Fibroblast of skin of right quadriceps (primary cell): ENCODE data around the gene AVEN.
"Not testable (repeated sequence)": the region's sequence is repeated elsewhere in the genome, so short reads cannot be mapped to it uniquely, and the experiment has no call there.

ENCODE experiments used
- DNase-seq: peaks from one replicate; pipeline ENCODE4 v3.0.0-alpha.2; 2013

The AVEN gene

DNA sequence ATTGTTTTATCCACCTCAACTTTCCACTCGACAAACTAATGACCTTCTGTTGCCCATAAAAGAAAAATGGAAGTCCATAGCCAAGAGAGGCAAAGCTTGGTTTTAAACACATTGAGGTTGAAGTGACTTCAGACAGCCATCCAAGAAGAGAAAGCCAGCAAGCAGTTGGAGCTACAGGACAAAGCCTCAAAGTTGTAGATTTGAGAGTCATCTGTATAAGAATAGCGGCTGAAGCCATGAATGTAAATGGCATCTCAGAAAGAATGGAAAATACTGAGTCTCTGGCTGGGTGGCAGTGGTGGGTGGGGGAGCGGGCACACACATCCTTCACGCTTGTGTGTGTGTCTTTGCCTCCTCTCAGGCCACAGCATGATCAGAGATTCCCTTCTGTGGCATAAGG is 194.8 kb downstream of the AVEN start:
- DNase-seq, result no peak

- DNase-seq, result no peak
Measured at GRCh38 chr15:33840615-33841014, 198.4 kb downstream of the AVEN start.

GRCh38 chr15:33839540-33839939 is 199.5 kb downstream of the AVEN start:
- DNase-seq, result no peak

DNA sequence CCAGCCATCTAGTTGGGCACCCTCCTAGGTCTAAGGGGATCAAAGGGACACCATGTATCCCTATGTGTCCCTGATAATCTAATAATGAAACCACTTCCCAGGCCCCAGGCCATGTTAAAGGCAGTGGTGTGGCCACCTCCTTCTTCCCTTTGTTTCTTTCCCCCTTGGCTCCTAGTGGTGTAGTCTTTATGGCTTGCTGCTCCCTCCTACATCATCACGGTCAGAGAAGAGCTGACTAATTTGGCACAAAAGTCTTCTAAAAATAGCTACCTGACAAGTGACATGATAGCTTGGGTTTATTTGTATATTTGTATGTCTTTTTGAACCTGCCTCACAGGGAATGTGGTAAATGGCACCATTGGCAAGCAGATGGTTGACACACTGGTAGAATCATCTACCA is 201.7 kb downstream of the AVEN start:
- DNase-seq, result no peak

- DNase-seq, result peak; percentile 5
Measured at GRCh38 chr15:33834892-33835743, 203.9 kb downstream of the AVEN start.

GRCh38 chr15:33831646-33832045 is 207.4 kb downstream of the AVEN start:
- DNase-seq, result no peak

DNA sequence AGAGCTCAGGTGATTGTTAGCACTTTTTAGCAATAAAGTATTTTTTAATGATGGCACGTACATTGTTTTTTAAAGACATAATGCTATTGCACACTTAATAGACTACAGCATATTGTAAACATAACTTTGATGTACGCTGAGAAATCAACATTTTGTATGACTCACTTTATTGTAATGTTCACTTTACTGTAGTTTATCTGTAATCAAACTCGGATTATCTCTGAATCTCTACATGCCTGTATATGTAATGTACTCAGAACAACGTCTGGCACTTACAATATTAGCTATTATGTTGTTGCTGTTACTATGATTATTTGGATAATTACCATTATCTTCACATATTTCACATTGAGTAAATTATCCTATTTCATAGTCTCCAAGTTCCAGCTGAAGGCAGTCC is 208.7 kb downstream of the AVEN start:
- DNase-seq, result no peak

DNA sequence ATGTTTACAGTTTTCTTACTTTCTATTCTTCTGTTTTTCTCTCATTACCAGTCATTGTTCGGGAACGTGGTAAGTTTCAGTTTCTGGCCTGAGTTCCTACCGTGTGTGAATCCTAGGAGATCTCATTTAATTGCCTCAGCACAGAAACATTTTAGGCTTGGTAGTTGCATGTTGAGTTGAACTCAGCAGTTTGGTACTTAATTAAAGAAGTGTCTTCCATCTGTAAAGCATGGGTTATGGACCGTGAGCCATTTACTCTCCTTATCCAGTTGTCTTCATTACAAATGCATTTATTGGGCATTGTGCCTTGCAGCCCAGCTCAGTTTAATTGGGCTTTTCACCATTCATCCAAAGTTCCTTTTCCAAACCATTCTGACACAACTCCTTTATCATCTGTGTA is 212.8 kb downstream of the AVEN start:
- no peak for DNase-seq

- no peak for DNase-seq
Measured at GRCh38 chr15:33825453-33825852, 213.6 kb downstream of the AVEN start.

DNA sequence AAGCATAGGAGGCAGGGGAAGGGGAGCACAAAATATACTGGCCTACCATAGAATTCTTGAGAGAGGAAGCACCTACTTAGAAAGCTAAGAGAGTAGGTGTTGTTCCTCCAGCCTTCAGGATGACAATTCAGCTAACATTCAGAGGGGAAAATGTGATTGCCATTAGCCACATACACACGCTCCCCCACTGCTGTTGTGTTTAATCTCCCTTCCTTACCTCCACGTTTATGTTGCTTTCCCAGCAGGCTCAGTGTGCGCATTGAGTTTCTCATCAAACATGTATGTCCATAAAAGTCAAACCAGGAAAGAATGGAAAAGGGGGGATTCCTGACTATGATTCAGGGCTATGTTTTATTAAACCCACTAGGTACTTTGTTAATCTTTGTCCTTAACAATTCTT is 215.9 kb downstream of the AVEN start:
- DNase-seq, result no peak

GRCh38 chr15:33822479-33822878 is 216.5 kb downstream of the AVEN start:
- DNase-seq, result no peak

DNA sequence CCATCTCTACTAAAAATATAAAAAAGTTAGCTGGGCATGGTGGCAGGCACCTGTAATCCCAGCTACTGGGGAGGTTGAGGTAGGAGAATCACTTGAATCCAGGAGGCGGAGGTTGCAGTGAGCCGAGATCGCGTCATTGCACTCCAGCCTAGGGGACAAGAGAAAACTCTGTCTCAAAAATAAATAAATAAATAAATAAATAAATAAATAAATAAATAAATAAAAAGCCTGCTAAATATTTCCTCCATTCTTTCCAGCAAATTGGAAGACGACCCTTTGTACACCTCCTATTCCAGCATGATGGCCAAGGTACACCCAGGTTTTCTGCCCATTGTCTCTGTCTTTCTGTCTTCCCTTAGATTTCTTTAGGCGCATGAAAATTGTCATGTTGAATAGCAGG is 219.5 kb downstream of the AVEN start:
- not testable (repeated sequence) for DNase-seq
